ENCODE results near the gene ADM5. TPM values are rescaled to one million over a fixed set of nuclear protein-coding genes. Genes with fewer than 3 reads are reported as not detected.

Gene ADM5
- total and polyA plus RNA-seq, 10 donors, result 1.4 to 14.2 (median 3.7) TPM

DNA sequence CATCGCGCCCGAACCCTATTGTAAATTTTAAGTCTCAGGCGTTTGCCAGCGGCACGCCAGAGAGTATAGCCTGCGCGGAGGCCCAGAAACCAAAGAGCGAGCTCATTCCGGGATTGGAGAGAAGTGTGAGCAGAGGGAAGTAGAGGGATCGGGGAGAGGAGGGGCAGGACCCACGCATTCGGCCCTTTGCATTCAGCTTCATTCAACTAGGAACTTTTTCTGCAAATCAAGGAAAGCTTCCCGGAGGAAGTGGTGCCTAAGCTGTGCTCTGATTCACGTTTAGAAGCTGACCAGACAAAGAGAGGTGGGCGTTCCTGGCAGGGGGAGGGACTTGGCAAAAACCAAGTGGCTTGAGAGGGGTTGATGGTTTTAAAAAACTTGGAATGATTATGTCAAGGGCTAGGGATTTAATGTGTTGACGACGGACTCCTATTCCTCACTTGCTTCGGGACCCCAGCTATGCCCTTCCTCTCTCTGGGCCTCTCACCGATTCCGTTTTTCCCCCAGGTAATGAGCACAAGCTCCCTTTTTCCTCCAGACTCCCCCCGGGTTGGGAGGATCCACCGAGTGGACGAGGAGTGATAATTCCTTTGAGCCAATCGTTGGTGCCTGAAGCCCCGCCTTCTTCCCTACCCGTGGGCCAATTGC lies 13.1 kb upstream of the ADM5 start:
- intact Hi-C loops (cut with DNase I; ENCODE audit: low total_unique reads), result loop anchor here (10.0 kb wide), 1 partner anchor 101 kb away; no protein-coding TSS in a partner anchor
- peak overlapping the region; percentile 88 to 97 (median 94) for H3K27ac ChIP-seq
- peak overlapping the region; percentile 4 to 100 (median 96) for H3K4me3 ChIP-seq
- peak; percentile 90 for DNase-seq
- H3K27me3 ChIP-seq (replicated peaks in 1 of 7), result no peaks in the 10 kb centered on the region
- peak; percentile 23 to 49 (median 23) for TF ChIP-seq POLR2A (IDR thresholded peaks at IDR 0.05)
- peak in 2 of 3 donors; percentile 10 to 84 for TF ChIP-seq POLR2AphosphoS5 (IDR thresholded peaks at IDR 0.05)
- TF ChIP-seq, protein P1, sequence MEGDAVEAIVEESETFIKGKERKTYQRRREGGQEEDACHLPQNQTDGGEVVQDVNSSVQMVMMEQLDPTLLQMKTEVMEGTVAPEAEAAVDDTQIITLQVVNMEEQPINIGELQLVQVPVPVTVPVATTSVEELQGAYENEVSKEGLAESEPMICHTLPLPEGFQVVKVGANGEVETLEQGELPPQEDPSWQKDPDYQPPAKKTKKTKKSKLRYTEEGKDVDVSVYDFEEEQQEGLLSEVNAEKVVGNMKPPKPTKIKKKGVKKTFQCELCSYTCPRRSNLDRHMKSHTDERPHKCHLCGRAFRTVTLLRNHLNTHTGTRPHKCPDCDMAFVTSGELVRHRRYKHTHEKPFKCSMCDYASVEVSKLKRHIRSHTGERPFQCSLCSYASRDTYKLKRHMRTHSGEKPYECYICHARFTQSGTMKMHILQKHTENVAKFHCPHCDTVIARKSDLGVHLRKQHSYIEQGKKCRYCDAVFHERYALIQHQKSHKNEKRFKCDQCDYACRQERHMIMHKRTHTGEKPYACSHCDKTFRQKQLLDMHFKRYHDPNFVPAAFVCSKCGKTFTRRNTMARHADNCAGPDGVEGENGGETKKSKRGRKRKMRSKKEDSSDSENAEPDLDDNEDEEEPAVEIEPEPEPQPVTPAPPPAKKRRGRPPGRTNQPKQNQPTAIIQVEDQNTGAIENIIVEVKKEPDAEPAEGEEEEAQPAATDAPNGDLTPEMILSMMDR (IDR thresholded peaks at IDR 0.05 in 8 of 11, conservative IDR thresholded peaks at IDR 0.05 in 3 of 11), result peak in 1 of 11 experiments; percentile 30
- H3K36me3 ChIP-seq, result peaks cover 0 to 17% (median 2%) of the 10 kb centered on the region in 6 donors
- 1 to 2% (median 2%) methylated on average over 27 of the region's 27 CpGs for WGBS, 5 donors
- peaks cover 23 to 89% (median 55%) of the 10 kb centered on the region in 6 donors for H3K4me1 ChIP-seq
- H3K9me3 ChIP-seq, result no peaks in the 10 kb centered on the region

DNA sequence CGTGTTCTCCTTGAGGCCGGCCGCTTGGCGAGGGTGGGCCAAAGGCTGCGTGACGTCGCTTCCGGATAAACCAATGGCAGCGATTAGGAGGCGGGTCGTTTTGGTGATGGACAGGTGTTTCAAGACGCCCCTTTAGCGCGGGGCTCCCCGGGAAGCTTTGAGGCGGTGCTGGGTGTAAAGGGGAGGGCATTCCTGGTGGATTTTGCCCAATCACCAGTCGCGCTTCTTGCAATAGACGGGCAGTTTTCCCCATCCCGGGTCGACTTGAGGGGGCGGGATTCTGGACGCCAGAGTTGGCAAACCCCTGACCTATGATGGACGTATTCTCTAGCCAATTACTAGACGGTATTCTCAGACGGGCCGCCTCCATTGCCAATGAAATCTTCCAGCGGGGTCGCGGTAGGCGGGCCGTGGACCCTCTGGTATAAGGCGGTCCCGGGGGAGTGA lies 12.6 kb upstream of the ADM5 start:
- intact Hi-C loops (cut with DNase I; ENCODE audit: low total_unique reads), result loop anchor here (10.0 kb wide), 1 partner anchor 102 kb away; no protein-coding TSS in a partner anchor
- 0% methylated on average over 33 to 34 of the region's 34 CpGs for WGBS, 5 donors
- H3K27ac ChIP-seq, result peak overlapping the region; percentile 89 to 97 (median 94)
- no peaks in the 10 kb centered on the region for H3K9me3 ChIP-seq
- peaks cover 23 to 90% (median 55%) of the 10 kb centered on the region in 6 donors for H3K4me1 ChIP-seq
- no peaks in the 10 kb centered on the region for H3K27me3 ChIP-seq (replicated peaks in 1 of 7)
- H3K4me3 ChIP-seq, result peak overlapping the region; percentile 88 to 100 (median 98)
- peaks cover 0 to 23% (median 6%) of the 10 kb centered on the region in 6 donors for H3K36me3 ChIP-seq
- TF ChIP-seq, protein P1 (IDR thresholded peaks at IDR 0.05 in 8 of 11, conservative IDR thresholded peaks at IDR 0.05 in 3 of 11), result no peak
- no peak for TF ChIP-seq POLR2A (IDR thresholded peaks at IDR 0.05)
- TF ChIP-seq POLR2AphosphoS5 (IDR thresholded peaks at IDR 0.05), result no peak
- peak; percentile 99 for DNase-seq

DNA sequence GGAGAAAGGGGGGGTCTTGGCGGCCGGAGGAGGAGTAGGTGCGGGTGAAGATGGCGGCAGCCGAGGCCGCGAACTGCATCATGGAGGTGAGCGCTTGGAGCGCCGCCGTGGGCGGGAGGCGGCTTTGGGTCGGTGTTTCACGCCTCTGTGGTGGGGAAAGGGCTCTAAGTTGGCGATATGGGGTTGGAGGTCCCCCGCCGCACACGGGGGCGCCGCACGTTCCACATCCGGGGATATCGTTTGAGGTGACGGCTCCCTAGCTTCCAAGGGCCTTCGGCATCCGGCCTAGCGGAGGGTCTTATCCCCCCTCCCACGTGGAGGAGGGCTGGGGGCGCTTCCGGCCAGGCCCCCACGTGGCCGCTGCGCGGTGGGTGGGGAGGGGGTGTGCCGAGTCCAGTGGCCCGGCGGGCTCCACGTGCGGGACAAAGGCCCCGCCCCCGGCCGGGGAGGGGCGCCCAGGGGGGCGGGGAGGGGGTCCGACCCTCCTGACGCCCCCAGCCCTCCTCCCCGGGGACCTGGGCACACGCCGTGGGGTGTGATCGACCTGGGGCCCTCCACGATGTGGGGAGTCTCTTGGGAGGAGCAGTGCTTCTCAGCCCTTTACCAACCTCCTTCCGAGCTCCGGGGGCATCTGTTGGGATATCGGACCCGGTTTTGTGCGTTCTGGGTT lies 12.0 kb upstream of the ADM5 start, which contains the start of gene PRMT1:
Gene PRMT1, plus strand, starts transcription at position 41 of the 670 bp plus-strand sequence. Its CDS starts 10 bp downstream, at position 51.
- Histone ChIP-seq H3K36me3 (peaks cover 0 to 28% (median 12%) of the 10 kb centered on the region in 6 donors), H3K27ac (peak within 1 kb of the TSS; percentile 89 to 97 (median 94)), H3K4me1 (peaks cover 23 to 86% (median 50%) of the 10 kb centered on the region in 6 donors), H3K9me3 (no peaks in the 10 kb centered on the region), H3K4me3 (peak within 1 kb of the TSS; percentile 88 to 100 (median 98)), H3K27me3 (replicated peaks in 1 of 7) (no peaks in the 10 kb centered on the region)
- peak; percentile 8 to 71 (median 56) for TF ChIP-seq POLR2A (IDR thresholded peaks at IDR 0.05)
- TF ChIP-seq, protein P1 (IDR thresholded peaks at IDR 0.05 in 8 of 11, conservative IDR thresholded peaks at IDR 0.05 in 3 of 11), result no peak
- peak; percentile 87 to 91 (median 90) for TF ChIP-seq POLR2AphosphoS5 (IDR thresholded peaks at IDR 0.05)
- peak; percentile 92 for DNase-seq
- intact Hi-C loops (cut with DNase I; ENCODE audit: low total_unique reads), result loop anchor here (10.0 kb wide), 1 partner anchor 103 kb away; no protein-coding TSS in a partner anchor
- 0 to 2% (median 1%) methylated on average over 11 to 57 of the region's 57 CpGs for WGBS, 5 donors

Measured in spleen (tissue), 11 donors.